Keratinocyte (primary cell): ENCODE results near the gene ZNF530. TPM values are rescaled to one million over a fixed set of nuclear protein-coding genes. Genes with fewer than 3 reads are reported as not detected.

Experiments
- DNase-seq: peaks from one replicate; pipeline ENCODE4 v3.0.0-alpha.2; 2011; ENCODE audit warnings: low read depth, missing footprints, low spot score
- FAIRE-seq: peaks from 2 replicates; lab custom pipeline; 2011; peaks lifted over from hg19 to GRCh38; lab: Jason Lieb, UNC
- H2AFZ ChIP-seq: 2 replicates; pipeline ENCODE4 v1.6.0; 2012; ENCODE audit warnings: low read length, control low read depth, inconsistent platforms; ENCODE audit not compliant: control insufficient read depth
- H3K27ac ChIP-seq: 2 replicates; pipeline ENCODE4 v1.5.1; 2011; ENCODE audit warnings: low read length; ENCODE audit not compliant: control insufficient read depth, insufficient read depth
- H3K27me3 ChIP-seq: 3 replicates; pipeline ENCODE4 v1.6.0; 2011; ENCODE audit warnings: low read length; ENCODE audit not compliant: control insufficient read depth, insufficient read depth; ENCODE audit errors: extremely low read depth
- H3K36me3 ChIP-seq, 2 experiments: 2 replicates in 1 of 2; 3 replicates in 1 of 2; pipeline ENCODE4 v1.5.1; 2011; ENCODE audit warnings: low read length in 2 of 2, mild to moderate bottlenecking in 1 of 2; ENCODE audit not compliant: control insufficient read depth in 2 of 2, insufficient read depth in 2 of 2; ENCODE audit errors: extremely low read depth in 1 of 2
- H3K4me1 ChIP-seq: 3 replicates; pipeline ENCODE4 v1.5.1; 2011; ENCODE audit warnings: low read length; ENCODE audit not compliant: control insufficient read depth, insufficient read depth; ENCODE audit errors: extremely low read depth
- H3K4me2 ChIP-seq: 3 replicates; pipeline ENCODE4 v1.6.0; 2011; ENCODE audit warnings: low read depth, low read length; ENCODE audit not compliant: control insufficient read depth, insufficient read depth; ENCODE audit errors: extremely low read depth
- H3K4me3 ChIP-seq, 3 experiments: fragments of 200-600 bp in 1 of 3; sonication (generic) in 1 of 3; 2 replicates in 2 of 3; 3 replicates in 1 of 3; pipeline ENCODE4 v1.5.1; 2011 to 2016; ENCODE audit warnings: low read length in 3 of 3, mild to moderate bottlenecking in 3 of 3, control low read depth in 2 of 3, inconsistent platforms in 1 of 3, low read depth in 1 of 3, mixed read lengths in 1 of 3, mixed run types in 1 of 3, moderate library complexity in 1 of 3; ENCODE audit not compliant: control insufficient read depth in 2 of 3, insufficient read depth in 2 of 3; ENCODE audit errors: extremely low read depth in 1 of 3
- H3K79me2 ChIP-seq: 2 replicates; pipeline ENCODE4 v1.6.0; 2012; ENCODE audit warnings: low read length; ENCODE audit not compliant: control insufficient read depth, insufficient read depth
- H3K9ac ChIP-seq: 3 replicates; pipeline ENCODE4 v1.6.0; 2011; ENCODE audit warnings: low read length; ENCODE audit not compliant: control insufficient read depth, insufficient read depth; ENCODE audit errors: extremely low read depth
- H3K9me1 ChIP-seq: 3 replicates; pipeline ENCODE4 v1.6.0; 2011; ENCODE audit warnings: low read length; ENCODE audit not compliant: control insufficient read depth, insufficient read depth; ENCODE audit errors: extremely low read depth
- H3K9me3 ChIP-seq: 2 replicates; pipeline ENCODE4 v1.5.1; 2012; ENCODE audit warnings: low read depth, low read length; ENCODE audit not compliant: control insufficient read depth
- H4K20me1 ChIP-seq: 3 replicates; pipeline ENCODE4 v1.6.0; 2011; ENCODE audit warnings: low read length; ENCODE audit not compliant: control insufficient read depth, insufficient read depth; ENCODE audit errors: extremely low read depth
- CTCF ChIP-seq, 3 experiments: IDR thresholded peaks in 1 of 3; conservative IDR thresholded peaks in 1 of 3; optimal IDR thresholded peaks in 1 of 3; 2 replicates in 2 of 3; 3 replicates in 1 of 3; pipeline versions ENCODE3 to v1.5.1; 2011; ENCODE audit warnings: low read length in 3 of 3, mild to moderate bottlenecking in 3 of 3, moderate library complexity in 2 of 3, control low read depth in 1 of 3, inconsistent platforms in 1 of 3; ENCODE audit not compliant: insufficient read depth in 2 of 3; ENCODE audit errors: extremely low read depth in 1 of 3
- EZH2 ChIP-seq: IDR thresholded peaks from one replicate; pipeline ENCODE4 v1.6.1; 2012; ENCODE audit warnings: inconsistent platforms, mild to moderate bottlenecking, low read length, moderate library complexity
- dilution Hi-C: fragments of 300-500 bp; cut with MboI; formaldehyde crosslinking; loops from one replicate; pipeline ENCODE4 v1.7.0; 2020; ENCODE audit warnings: low sequenced_read_pairs; ENCODE audit not compliant: extremely low pct_ligation_motif_present
- polyA plus RNA-seq, 5 experiments: library from polyadenylated mRNA; depleted of rRNA in 3 of 5; stranded (reverse) in 3 of 5; stranded (forward) in 1 of 5; unstranded in 1 of 5; fragments of >200 nt; gene quantifications; 1 replicate in 1 of 5; 2 replicates in 3 of 5; 3 replicates in 1 of 5; pipeline versions ENCODE4 v1.2.1 to v1.2.3, GENCODE V29; 2011 to 2012; ENCODE audit warnings: missing spikeins in 2 of 5, low read depth in 1 of 5, low replicate concordance in 1 of 5

Gene ZNF530
- polyA plus RNA-seq, 1 donor (not counting 4 experiments of a cell fraction or from before 2014, with no cell fraction given), result 4.2 TPM

DNA sequence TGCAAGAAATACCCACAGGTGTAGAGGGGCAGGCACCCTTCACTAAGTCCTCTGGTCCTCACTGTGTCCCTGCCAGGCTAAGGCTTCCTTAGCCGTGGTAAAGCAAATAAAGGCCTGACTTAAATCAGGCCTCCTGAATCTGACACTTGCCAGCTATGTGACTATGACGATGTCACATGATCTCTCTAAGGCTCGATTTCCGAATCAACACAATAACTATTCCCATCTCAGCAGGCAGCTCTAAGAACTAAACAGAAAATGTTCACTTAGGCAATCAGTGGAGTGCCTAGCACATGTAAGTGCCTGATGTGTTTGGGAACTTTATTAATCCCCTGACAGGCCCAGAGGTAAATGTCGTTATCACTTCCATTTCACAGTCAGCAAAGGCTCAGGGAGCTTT is 42.0 kb upstream of the ZNF530 start:
- no peak for DNase-seq
- peaks cover 16% of the 10 kb centered on the region for H3K4me1 ChIP-seq
- no peak overlapping the region for H2AFZ ChIP-seq
- no peaks in the 10 kb centered on the region for H3K27me3 ChIP-seq
- no peaks in the 10 kb centered on the region for H3K9me3 ChIP-seq
- no peaks in the 10 kb centered on the region for H3K9me1 ChIP-seq
- no peak overlapping the region for H3K4me3 ChIP-seq
- no peak overlapping the region for H3K9ac ChIP-seq
- TF ChIP-seq CTCF (optimal IDR thresholded peaks at IDR 0.05 in 1 of 3, IDR thresholded peaks at IDR 0.05 in 1 of 3, conservative IDR thresholded peaks at IDR 0.05 in 1 of 3; ENCODE audit: extremely low read depth in 1 of 3, insufficient read depth in 2 of 3, low read length in 3 of 3) (no peak), EZH2 (no peak)
- peaks cover 23% of the 10 kb centered on the region for H3K79me2 ChIP-seq
- H4K20me1 ChIP-seq, result no peaks in the 10 kb centered on the region
- no peak for FAIRE-seq
- dilution Hi-C loops, result no loop called here
- H3K27ac ChIP-seq, result no peak overlapping the region
- peak overlapping the region; percentile 94 for H3K4me2 ChIP-seq
- peaks cover 14 to 25% of the 10 kb centered on the region in 2 experiments for H3K36me3 ChIP-seq

GRCh38 chr19:57558525-57558924 is 41.2 kb upstream of the ZNF530 start:
- H3K36me3 ChIP-seq, result peaks cover 10 to 19% of the 10 kb centered on the region in 2 experiments
- no peaks in the 10 kb centered on the region for H3K9me1 ChIP-seq
- DNase-seq, result no peak
- H3K9me3 ChIP-seq, result no peaks in the 10 kb centered on the region
- peak; percentile 67 for FAIRE-seq
- peak overlapping the region; percentile 96 for H2AFZ ChIP-seq
- TF ChIP-seq EZH2 (no peak), CTCF (optimal IDR thresholded peaks at IDR 0.05 in 1 of 3, IDR thresholded peaks at IDR 0.05 in 1 of 3, conservative IDR thresholded peaks at IDR 0.05 in 1 of 3; ENCODE audit: extremely low read depth in 1 of 3, insufficient read depth in 2 of 3, low read length in 3 of 3) (peak in 1 of 3 experiments; percentile 10)
- H3K9ac ChIP-seq, result peak overlapping the region; percentile 82
- peaks cover 23% of the 10 kb centered on the region for H3K79me2 ChIP-seq
- H4K20me1 ChIP-seq, result no peaks in the 10 kb centered on the region
- no peak overlapping the region for H3K27ac ChIP-seq
- H3K27me3 ChIP-seq, result no peaks in the 10 kb centered on the region
- H3K4me3 ChIP-seq, result peak overlapping the region; percentile 67 to 89 (median 69)
- peaks cover 16% of the 10 kb centered on the region for H3K4me1 ChIP-seq
- peak overlapping the region; percentile 94 for H3K4me2 ChIP-seq
- dilution Hi-C loops, result no loop called here
